Measurements from ENCODE around the gene RPL12. TPM values are rescaled to one million over a fixed set of nuclear protein-coding genes. Genes with fewer than 3 reads are reported as not detected.

The RPL12 gene
- total and polyA plus RNA-seq, 8 donors, result 902 to 2,099 (median 1,833) TPM

GRCh38 chr9:127493592-127494303, 42.5 kb upstream of the RPL12 start:
- H3K4me1 ChIP-seq, result peaks cover 6 to 14% of the 10 kb centered on the region in 2 donors
- peaks cover 0 to 99% of the 10 kb centered on the region in 2 donors for H3K36me3 ChIP-seq
- ATAC-seq (no peak), DNase-seq (no peak)
- TF ChIP-seq CTCF (IDR thresholded peaks at IDR 0.05), result no peak
- no peaks in the 10 kb centered on the region for H3K9me3 ChIP-seq
- H3K27me3 ChIP-seq, result no peaks in the 10 kb centered on the region
- H3K27ac ChIP-seq, result no peak overlapping the region
- intact Hi-C loops (cut with DNase I), result no loop called here
- no peak overlapping the region for H3K4me3 ChIP-seq

- no peak overlapping the region for H3K27ac ChIP-seq
- H3K4me3 ChIP-seq, result no peak overlapping the region
- no peak for ATAC-seq
- no peaks in the 10 kb centered on the region for H3K9me3 ChIP-seq
- peaks cover 0 to 98% of the 10 kb centered on the region in 2 donors for H3K36me3 ChIP-seq
- intact Hi-C loops (cut with DNase I), result no loop called here
- TF ChIP-seq CTCF (IDR thresholded peaks at IDR 0.05), result no peak
- no peaks in the 10 kb centered on the region for H3K27me3 ChIP-seq
- no peak for DNase-seq
- H3K4me1 ChIP-seq, result peaks cover 6 to 14% of the 10 kb centered on the region in 2 donors
These were observed 41.4 kb upstream of the RPL12 start for GRCh38 chr9:127492616-127493015.

- no peaks in the 10 kb centered on the region for H3K27me3 ChIP-seq
- no peak overlapping the region for H3K27ac ChIP-seq
- no peak for DNase-seq
- peaks cover 0 to 98% of the 10 kb centered on the region in 2 donors for H3K36me3 ChIP-seq
- TF ChIP-seq CTCF (IDR thresholded peaks at IDR 0.05), result no peak
- H3K4me1 ChIP-seq, result peaks cover 6 to 14% of the 10 kb centered on the region in 2 donors
- ATAC-seq, result no peak
- no peaks in the 10 kb centered on the region for H3K9me3 ChIP-seq
- no peak overlapping the region for H3K4me3 ChIP-seq
- intact Hi-C loops (cut with DNase I), result no loop called here
These were observed 40.3 kb upstream of the RPL12 start for GRCh38 chr9:127491516-127491915.

- H3K4me1 ChIP-seq, result peaks cover 5 to 9% of the 10 kb centered on the region in 2 donors
- no peaks in the 10 kb centered on the region for H3K27me3 ChIP-seq
- no peak for TF ChIP-seq CTCF (IDR thresholded peaks at IDR 0.05)
- peaks cover 0 to 98% of the 10 kb centered on the region in 2 donors for H3K36me3 ChIP-seq
- H3K27ac ChIP-seq, result no peak overlapping the region
- no peak overlapping the region for H3K4me3 ChIP-seq
- ATAC-seq (no peak), DNase-seq (no peak)
- intact Hi-C loops (cut with DNase I), result no loop called here
- no peaks in the 10 kb centered on the region for H3K9me3 ChIP-seq
These were observed 39.5 kb upstream of the RPL12 start for GRCh38 chr9:127490535-127491230.

- DNase-seq (no peak), ATAC-seq (no peak)
- Histone ChIP-seq H3K9me3 (no peaks in the 10 kb centered on the region), H3K27me3 (no peaks in the 10 kb centered on the region), H3K4me1 (no peaks in the 10 kb centered on the region), H3K27ac (no peak overlapping the region), H3K4me3 (no peak overlapping the region), H3K36me3 (peaks cover 0 to 99% of the 10 kb centered on the region in 2 donors)
- no peak for TF ChIP-seq CTCF (IDR thresholded peaks at IDR 0.05)
- intact Hi-C loops (cut with DNase I), result no loop called here
These were observed 38.4 kb upstream of the RPL12 start for GRCh38 chr9:127489471-127490115.
